Hippocampal formation (tissue), 2 donors: Measurements from ENCODE around the gene SUGCT.

Experiments
- DNase-seq, 2 donors: peaks; one replicate each; lab custom pipeline; 2025; lab: John Stamatoyannopoulos, UW

SUGCT gene

DNA sequence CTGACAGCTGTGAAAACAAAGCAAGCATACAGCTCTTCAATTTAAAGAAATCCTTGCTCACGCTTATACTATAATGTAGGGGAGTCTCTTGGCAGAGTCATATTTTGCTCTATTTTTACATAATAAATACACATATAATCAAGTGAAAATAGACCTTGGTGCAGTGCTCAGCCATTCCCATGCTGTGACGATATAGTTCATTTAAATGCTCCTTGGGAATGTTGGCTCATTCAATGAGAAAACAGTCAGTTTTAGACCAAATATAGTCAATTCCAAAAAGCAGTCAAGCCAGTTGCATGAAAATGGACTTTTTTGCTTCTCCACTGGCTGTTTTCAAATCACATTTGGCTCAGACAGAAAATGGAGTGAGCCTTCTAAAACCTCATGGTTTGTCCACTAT lies 587.4 kb downstream of the SUGCT start:
- DNase-seq: no peak

DNA sequence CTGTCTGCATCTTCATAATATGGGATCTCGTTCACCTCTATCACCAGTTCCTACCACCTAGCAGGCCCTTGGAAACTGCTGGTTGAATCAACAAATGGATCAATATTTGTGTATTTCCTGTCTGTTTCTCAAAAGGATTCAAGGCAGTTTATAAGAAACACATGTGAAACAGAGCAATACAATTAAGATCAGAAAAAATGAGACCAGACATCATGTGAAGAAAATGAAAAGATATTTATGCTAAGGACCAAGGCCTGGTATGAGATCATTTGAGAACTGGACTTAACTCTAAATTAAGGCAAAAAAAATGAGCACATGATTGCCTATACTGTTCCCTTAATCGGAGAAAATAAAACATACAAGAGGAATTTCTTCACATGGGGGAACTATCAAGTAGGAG lies 589.0 kb downstream of the SUGCT start:
- DNase-seq: no peak

DNA sequence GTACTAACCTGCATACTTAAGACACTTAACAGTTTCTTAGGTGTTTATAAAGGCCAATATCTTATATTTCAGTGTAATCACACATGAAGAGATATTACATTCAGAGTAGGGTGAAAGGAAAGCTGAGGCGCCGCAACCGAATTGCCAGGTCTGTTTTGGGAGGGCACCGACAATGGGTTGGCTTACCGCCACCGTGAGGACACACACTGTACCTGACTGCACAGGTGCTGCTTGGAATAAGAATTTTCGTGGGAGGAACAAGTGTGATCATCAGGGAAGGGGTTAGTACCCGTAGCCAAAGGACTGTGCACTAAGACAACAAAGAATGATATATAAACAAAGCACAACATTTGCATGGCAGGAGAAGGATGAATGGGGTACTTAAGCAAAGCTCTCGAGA lies 591.8 kb downstream of the SUGCT start:
- no peak for DNase-seq

DNA sequence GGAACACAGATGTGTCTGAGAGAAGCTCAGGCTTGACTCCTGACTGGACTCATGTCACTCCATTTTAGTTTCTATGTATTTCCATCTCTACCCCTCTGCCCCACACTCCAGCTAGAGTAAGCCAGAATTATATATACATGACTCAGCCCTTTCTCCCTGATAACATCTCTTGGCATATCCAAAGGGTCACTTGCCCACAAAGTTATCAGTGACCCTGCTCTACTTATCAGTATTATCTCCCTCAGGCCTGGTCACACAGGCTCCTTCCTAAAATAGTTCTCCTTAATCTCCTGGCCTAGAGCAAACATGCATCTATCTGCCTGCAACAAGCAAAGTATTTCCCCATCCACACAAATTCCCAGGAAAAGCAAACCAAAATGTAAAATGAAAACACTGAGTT lies 598.3 kb downstream of the SUGCT start:
- DNase-seq: no peak

DNA sequence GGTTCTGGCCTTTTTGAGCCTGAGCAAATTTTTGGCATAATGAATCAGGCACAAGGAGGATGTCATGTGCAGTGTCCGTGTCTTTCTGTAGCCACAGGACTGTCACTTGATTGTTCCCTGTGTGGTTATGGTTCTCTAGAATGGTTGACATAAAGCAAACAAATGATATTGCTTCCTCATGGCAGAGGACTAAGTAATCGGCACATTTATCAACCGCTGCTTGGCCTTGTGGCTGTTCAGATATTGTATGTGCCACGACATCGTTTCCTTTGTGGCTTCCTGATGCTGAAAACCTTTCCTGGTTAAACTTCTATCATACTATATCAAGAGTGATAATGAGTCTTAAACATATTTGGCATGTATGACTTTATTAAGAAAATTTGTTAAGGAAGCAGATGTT lies 598.8 kb downstream of the SUGCT start:
- no peak for DNase-seq

DNA sequence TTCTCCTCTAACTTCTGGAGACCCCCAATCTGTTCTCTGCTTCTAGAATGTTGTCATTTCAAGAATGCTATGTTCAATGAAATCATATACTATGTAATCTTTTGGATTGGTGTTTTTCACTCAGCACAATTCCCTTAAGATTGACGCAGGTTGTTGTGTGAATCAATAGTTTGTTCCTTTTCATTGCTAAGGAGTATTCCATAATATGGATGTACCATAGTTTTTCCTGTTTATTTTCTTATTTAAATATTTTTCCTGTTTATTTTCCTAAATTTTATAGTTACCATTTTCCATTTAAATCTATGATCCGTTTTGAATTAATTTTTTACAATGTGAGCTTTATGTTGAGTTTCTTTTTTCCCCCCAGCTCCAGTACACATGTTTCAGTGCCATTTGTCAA lies 604.5 kb downstream of the SUGCT start:
- no peak for DNase-seq

DNA sequence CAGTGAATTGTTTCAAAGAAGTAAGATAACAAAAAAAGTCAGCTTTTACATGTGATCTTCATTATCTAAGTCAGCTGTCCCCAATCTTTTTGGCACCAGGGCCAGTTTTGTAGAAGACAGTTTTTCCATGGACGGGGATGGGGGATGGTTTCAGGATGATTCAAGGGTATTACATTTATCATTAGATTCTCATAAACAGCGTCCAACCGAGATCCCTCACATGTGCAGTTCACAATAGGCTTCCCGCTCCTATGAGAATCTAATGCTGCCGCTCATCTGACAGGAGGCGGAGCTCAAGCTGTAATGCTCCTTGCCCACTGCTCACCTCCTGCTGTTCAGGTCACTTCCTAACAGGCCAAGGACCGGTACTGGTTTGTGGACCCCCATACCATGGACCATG lies 607.5 kb downstream of the SUGCT start:
- no peak for DNase-seq

DNA sequence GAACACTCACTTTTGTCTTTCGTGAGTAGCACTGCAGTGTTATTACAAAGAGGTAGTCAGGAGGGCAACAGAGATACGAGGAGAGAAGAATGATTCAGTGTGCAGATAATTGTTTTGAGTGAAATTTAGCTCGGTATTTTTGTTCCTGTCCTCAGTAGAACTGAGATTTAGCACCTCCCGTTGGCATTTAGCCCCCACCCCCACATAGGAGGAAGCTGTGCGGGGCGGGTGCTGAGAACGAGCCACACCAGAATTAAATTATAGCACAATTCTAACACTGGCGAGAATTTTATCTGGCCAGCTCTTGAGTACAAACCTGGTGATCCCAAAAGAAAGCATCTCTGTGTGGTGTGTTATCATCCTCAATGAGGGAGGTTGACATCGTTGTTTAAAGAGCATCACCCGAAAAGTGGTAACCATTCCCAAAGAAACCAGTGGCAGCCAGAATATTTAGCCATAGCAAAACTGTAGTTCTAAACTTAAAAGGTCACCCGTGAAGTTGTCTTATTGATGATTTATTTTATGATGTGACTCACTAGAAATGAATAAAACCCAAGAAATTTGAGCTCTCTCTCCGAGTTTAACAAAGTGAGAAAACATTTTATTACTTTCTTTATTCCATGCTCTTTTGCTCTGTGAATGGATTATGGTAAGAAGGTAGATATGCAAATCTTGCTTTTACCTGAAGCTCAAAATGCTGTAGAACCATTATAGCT lies 612.2 kb downstream of the SUGCT start:
- DNase-seq: no peak

DNA sequence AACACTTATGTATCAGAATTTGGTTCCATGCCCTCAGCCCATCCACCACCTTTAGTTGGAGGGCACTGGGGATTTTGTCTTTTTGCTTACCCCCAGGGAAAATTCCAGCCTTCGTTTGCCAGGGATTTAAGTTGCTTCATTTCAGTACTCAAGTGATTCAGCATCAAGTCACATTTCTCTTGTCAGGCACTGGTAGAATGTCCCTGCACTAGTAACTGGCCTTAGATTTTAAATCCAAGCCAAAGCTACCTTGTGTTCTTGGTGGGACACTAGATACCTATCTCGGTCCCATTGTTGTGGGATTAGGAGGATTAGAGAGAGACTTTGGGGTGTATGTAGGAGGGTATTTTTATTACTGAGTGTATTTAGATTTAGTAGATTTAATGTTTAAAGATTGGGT lies 613.1 kb downstream of the SUGCT start:
- no peak for DNase-seq

DNA sequence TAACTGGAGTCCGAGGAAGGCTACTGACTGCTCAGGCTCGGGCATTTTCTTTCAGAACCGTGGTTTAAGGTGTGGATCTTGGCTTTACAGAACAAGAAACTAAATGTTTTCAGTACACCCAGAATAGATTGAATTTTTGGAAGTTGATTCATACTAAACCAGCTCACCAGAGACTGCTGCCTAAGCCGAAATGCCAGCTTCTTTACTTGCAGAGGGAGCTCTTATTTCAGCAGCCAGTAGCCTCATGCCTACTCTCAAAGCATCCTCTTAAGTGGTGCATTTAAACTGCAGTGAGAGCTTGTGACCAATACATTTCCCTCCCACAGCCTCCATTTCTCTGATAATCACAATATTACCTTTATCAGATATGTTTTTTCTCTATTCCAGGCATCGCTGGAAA lies 615.1 kb downstream of the SUGCT start:
- no peak for DNase-seq

DNA sequence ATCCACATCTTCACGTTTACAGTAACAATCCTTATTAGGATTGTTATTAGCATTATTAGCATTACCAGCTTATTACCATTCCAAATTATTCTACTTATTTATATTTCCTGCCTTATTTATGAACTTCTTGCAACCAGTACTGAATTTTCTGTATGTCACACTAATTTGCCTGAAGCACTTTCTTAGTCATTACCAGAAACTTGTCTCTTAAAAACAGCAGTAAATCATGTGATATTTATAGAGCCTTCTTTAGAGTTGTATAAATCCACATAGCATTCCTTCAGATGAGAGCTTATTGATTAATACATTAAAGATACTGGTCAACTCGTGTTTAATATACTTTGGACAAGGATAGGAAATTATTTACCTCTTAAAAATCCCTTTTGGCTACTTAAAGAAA lies 618.6 kb downstream of the SUGCT start:
- DNase-seq: no peak

DNA sequence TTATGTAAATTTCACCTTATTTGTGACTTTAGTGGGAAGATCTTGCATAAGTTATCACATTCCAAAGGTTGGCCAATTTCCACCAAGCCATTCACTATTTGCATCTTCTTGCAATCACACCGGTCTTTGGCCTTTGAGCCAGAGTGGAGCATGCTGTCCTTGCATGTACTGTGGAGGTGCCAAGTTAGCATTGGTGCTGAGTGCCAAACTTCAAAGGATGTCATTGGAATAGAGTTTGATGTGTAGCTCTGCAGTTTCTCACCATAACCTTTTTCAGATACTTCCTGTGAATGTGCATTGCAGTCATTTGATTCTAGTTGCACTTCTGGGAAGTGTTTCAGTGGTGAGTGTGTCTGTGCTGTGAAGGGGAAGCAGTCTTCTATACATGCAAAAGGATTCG lies 620.6 kb downstream of the SUGCT start:
- no peak for DNase-seq

DNA sequence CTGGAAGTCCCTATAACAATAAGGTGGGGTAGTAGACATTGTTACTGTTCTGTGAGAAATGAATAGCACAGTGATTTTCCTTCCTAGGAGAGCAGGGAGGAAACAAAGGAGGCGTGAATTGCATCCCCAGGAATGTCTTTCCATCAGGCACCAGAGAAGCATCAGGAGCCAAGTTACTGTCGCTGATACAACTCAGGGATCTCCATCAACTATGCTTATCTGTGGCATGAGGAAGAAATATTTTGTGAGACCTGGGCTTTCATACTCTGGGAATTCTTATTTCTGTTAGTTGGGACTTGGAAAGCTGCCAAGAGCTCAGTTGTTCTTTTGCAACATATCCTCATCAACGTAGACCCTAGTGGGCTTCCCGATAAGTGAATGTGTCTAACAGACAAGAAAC lies 622.3 kb downstream of the SUGCT start:
- no peak for DNase-seq

DNA sequence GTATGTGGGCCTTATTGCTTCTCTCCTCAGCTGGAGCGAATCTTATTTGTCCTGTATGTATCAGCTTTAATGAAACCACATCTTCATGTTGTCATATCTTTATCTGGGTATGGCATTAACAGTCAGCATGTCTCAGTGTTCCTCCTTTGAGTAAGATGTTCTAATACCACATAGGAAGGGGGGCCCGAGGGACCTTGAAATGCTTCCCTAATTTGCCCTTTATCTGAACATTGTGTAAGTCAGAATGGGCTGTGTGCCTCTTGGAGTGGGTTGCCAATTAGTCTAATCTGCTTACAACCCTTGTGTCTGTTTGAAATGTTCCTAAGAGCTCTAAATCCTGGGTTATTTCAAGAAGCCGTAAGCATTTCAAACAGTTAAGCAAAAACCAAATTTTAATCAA lies 623.8 kb downstream of the SUGCT start:
- no peak for DNase-seq

DNA sequence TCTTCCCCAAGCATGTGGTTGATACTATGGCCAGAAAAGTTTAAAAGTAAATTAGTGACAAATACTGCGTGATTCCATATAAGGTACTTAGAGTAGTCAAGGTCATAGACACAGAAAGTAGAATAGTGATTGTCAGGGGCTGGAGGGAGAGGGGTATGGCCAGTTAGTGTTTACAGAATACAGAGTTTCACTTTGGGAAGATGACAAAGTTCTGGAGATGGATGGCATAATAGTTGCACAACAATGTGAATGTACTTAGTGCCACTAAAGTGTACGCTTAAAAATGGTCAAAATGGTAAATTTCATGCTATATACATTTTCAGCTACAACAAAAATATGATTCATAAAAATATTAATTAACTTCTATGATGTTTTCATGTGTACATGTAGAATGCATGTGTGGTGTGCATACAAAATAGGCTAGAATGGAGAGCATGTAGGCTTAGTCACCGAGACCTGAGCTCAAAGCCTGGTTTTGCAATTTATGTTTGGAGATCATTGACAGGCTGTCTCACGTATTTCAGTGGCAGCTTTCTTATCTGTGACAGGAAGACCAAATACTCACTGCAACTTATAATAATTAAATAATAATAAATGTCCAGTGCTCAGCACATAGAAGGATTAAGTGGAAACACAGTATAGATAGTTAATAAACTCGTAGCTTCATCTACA lies 625.6 kb downstream of the SUGCT start:
- no peak for DNase-seq

DNA sequence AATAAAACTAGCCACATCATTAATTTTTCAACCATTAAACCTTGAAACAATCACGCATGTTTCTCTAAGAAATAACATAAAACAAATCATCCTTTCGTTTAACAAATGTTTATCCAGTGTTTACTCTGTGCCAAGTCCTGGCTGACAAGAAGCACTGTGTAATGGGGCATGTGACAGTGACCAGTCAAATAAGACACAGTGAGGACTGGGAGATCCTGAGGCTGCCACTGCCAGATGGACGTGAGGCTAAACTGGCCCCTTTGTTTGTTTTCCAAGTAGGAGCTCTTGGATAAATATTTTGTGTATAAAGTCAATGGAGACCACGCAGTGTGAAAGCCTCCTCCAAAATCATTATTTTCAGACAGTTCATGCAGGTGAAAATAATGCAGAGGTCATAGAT lies 626.2 kb downstream of the SUGCT start:
- peak; percentile 14 to 35 for DNase-seq

DNA sequence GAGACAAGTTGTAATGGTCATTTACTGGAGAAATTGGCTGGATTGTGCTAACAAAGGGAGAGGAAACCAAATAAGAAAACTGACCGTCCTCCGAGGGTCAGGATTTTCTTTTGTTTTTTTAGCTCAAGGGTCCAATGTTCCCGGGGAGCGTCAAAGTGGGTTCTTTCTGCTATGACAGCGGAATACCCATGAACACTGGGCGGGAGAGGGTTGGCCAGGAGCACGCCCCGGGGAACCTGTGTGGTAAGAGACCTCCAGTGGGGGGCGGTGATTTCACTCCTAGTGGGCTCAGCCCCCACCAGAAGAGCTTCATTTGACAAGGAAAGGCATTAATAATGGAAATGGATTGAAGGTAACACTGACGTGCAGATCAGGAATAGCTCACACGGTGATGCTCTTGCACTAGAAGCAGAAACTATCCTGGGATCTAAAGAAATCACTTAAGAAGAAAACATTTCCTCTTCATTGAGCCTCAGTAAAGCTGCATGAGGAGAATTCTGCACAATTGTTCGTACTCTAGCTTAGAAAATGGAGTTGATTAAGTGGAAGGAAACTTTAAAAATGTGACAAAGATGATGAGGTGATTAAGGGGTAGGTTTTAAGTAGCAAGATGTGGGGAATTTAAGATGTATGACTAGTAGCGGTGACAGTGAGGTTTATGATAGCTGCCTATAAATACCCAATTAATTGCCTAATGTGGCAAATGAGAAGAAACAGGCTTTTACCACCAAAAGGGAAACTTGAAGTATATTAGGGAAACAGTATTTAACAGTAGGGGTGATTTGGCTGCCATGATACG lies 627.2 kb downstream of the SUGCT start:
- no peak for DNase-seq

DNA sequence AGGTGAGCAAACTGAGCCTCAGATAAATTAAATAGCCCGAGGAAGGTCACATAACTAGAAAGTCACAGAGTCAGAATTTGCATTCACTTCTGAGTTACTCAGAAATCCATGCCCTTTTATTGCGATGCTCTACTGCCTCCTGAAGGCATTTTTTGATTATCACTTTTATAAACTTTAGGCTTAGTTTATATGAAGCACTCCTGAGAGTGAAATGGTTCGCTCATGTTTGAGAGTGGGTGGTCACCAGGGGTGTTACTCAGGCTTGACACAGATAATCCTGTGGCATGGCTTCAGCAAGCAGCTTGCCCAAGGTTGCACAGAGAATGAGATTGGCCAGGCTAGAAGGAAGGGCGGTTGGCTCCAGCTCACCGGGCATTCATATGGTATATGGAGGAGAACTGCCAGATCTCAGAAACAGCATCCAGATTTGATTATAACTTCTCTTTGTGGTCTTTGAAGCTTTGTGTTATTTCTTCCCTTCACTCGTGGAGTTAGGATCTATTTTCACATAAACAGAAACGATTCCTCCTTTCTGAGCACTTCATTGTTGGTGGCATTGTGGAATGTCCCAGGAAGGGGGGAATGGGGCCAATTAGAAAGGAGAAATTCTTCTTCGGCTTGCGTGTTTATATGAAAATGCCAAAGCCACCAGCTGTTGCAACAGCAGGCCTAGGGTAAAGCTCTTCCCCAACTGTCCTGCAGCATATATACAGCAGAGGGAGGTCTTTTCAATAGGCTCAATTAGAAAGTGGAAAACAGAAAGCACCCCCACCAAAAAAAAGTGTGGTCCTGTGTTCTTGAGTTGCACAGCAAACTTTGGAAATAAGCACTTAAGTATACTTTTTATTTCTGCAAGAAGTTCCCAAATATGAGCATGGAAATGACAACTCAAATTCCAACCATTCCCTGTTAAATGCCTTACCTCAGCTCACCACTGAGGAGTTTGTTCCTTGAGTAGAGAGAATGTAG lies 628.8 kb downstream of the SUGCT start:
- no peak for DNase-seq

DNA sequence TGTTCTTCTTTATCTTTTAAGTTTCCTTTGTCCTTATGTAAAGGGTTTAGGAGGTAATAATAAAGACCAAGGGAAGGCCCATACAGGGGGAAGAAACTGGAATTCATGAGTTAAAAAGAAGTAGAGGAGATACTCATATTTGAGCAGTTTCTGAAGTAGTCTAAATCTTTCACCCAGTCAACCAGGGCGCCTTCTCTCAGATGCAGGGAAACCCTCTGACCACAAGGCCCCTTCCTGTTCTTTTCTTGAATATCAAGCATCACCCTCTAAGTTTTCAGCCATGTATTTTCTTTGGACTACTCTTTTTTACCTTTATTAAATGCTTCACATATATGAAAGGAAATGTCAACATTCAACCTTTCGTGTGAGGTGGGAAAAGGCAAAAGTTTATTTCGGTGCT lies 630.8 kb downstream of the SUGCT start:
- no peak for DNase-seq

DNA sequence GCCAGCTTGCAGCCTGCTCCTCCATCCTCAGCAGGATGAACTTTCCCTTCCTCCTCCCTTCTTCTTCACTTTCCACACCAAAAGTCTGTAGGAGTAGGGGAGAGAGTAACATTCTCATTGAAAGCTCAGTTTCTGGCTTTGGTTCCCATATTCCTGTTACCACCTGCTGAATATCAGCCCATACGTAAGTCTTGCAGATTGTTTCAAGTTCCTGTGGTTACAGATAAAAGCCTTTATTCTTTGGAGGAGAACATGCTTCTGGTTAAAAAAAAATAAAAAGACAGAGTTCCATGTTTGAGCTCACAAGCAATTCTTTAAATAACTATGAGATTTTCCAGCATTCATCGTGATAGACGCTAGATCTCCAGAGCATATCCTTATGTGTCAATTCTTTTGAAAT lies 637.3 kb downstream of the SUGCT start:
- DNase-seq: no peak

DNA sequence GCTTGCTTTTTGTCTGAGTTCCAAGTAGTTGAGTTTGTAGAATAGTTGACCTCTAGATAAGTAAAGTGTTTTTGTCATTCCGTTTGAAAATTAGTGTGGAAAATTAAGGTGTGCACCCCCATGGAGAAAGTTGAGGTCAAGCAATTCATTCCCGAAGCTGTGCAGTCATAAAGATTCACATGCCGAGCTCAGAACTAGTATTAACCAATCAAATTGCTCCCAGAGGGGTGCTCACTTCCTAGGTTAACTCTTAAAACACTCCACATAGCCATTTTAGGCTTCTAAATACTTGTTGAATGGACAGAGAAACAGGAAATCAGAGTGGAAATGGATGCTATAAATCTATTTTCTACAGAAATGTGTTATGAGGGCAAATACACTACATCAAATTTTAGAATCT lies 638.9 kb downstream of the SUGCT start:
- no peak for DNase-seq

DNA sequence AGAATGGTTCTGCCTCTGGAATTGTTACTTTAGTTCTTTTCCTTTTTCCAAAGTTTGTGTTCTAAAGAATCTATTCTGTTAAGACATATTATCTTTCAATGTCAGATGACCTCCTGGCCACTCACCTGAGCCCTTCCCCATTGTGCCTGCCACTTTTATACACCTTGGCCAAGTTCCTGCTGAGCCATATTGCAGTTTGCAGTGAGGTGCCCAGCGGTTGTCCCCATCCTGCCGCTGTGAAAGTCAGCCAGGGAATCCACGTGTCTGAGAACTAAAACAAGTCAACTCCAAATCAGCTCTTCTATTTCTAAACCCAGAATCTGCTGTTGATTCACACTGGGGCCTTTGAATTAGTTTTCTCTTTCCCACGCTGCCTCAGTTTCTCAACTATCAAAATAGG lies 641.1 kb downstream of the SUGCT start:
- no peak for DNase-seq
